ENCODE results near the gene TTC24.
A peak's percentile ranks its signal among the peaks of the same experiment; 100 is the strongest.
"Not testable (repeated sequence)": the region's sequence is repeated elsewhere in the genome, so short reads cannot be mapped to it uniquely, and the experiment has no call there.

TTC24 gene

DNA sequence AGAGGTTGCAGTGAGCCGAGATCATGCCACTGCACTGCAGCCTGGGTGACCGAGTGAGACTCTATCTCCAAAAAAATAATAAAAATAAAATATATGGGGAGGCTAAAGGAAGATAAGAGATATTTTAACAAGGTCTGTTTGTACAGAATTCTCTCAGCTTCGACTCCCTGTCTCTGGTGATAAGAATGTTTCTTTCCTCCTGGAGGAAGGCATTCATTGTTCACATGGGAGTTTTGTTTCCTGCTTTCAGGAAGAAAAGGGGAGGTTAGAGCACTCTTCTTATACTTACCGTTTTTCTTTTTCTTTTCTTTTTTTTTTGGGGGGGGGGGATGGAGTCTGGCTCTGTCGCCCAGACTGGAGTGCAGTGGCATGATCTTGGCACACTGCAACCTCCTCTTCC lies 10.0 kb downstream of the TTC24 start:
- DNase-seq, result no peak

DNA sequence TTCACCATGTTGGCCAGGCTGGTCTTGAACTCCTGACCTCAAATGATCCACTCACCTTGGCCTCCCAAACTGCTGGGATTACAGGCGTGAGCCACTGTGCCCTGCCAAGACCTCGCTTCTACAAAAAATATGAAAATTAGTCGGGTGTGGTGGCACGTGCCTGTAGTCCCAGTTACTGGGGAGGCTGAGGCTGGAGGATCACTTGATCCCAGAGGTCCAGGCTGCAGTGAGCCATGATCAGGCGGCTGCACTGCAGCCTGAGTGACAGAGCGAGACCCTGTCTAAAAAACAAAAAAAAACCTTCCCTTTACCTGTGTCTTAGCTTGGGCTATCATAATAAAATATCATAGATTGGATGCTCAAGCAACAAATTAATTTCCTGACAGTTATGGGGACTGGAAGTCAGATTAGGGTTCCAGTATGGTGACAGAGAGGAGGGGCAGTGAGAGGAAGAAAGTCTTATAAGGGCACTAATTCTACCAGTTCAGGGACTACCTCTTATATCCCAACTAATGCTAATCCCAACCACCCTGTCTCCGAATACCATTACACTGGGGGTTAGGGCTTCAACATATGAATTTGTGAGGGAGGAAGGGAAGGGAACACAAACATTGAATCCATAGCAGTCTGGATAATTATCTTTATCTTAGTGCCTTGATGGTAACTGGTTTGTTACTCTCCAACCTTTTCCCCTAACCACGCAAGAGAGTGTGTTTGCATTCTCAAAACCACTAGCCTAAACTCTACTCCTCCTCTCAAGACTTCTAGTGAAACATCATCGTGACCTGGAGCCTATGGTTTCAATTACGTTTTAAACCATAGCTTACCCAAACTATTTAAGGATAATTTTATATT lies 11.0 kb downstream of the TTC24 start:
- no peak for DNase-seq

DNA sequence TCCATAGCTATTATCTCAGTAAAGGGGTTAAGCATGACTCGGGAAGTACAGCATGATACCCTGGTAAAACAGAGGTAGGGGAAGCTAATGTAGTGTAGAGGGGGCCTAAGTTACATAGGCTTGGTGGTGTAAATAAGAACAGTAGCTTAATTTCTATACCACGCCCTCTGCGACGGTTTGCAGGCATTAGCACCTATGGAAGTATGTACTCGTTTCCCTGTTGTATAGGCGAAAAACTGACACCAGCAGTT lies 11.6 kb downstream of the TTC24 start:
- DNase-seq, result no peak

DNA sequence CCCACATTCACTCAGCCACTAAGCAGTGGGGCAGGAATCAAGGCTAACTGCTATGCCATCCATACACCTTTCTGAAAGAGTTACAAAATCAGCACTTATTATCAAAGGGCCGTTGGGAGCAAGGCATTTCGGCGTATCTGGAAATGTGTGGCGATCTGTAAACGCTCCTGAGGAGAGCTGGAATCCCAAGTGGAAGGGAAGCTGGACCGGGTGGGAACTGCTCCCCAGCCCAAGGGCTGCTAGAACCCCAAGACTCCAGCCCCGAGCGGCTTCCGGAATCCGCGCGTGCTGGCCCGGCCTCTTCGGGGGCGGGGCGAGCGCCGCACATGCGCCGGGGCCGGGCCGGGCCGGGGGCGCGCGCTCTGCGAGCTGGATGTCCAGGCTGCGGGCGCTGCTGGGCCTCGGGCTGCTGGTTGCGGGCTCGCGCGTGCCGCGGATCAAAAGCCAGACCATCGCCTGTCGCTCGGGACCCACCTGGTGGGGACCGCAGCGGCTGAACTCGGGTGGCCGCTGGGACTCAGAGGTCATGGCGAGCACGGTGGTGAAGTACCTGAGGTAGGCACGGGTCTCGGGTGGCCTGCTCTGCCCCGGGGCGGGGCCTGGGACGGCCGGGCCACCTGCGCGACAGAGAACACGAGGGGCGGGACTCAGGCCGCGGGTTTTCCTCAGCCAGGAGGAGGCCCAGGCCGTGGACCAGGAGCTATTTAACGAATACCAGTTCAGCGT lies 12.1 kb downstream of the TTC24 start, which contains the start of gene NAXE:
NAXE (plus strand) TSS at position 345 of the 726 bp plus-strand sequence; CDS start at position 374, 29 bp downstream.
- DNase-seq, result peak; percentile 84 to 94

DNA sequence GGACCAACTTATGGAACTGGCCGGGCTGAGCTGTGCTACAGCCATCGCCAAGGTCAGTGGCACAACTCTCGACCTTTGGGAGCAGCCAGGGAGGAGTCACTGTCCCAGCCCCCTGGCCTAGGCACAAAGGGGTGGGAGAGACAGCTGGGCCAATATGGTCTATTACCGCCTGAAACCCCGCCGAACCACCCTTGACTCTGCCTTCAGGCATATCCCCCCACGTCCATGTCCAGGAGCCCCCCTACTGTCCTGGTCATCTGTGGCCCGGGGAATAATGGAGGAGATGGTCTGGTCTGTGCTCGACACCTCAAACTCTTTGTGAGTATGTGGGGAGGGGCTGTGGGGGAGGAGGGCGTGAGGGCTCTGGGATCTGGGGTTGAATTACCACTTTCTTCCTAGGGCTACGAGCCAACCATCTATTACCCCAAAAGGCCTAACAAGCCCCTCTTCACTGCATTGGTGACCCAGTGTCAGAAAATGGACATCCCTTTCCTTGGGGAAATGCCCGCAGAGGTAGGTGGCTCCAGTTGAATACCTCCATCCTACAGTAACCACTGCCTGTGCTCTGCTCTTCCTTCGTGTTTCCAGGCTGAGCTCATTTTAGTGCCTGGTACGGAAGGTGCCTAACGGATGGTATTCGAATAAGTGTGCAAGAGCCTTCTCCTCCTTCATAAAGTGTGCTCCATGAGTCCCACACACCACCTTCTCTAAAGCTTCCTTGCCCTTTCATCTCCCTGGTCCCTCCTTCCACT lies 12.8 kb downstream of the TTC24 start:
- DNase-seq, result no peak

DNA sequence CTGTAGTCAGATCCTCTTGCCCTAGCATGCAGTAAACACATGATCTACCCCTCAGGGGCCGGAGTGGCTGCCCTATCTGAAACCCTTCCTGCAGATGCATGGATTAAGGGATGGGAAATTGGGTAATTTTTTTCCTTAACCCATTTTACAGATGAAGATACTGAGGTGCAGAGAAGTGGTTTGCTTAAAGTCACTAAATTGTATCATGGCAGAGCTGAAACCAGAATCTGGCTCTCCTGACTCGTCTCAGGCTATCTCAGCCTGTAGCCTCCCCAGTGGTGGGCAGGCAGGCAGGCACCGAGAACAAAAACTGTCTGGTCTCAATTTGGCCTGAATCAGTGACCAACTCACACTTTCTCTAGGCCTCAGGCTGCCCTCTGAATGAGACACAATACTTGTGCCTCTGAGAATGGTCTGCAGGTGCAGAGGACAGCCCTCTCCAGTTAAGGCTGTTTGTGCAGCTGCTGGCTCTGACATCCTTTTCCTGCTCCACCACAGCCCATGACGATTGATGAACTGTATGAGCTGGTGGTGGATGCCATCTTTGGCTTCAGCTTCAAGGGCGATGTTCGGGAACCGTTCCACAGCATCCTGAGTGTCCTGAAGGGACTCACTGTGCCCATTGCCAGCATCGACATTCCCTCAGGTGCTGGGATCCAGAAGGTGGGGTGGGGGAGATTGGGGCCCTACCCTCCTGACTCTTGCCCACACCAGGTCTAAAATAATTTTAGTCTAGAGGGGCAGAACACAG lies 13.6 kb downstream of the TTC24 start:
- DNase-seq, result peak; percentile 99

DNA sequence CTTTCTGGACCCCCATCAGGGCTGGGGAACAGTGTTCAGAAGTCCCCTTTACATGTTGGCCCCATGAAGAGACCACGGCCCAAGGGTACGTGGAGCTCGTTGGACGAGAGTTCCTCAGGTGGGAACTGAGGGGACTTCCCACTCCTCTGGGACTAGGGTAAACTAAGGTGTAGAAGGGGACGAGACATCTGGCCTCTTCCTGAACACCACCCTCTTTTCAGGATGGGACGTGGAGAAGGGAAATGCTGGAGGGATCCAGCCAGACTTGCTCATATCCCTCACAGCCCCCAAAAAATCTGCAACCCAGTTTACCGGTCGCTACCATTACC lies 14.1 kb downstream of the TTC24 start:
- DNase-seq, result no peak

DNA sequence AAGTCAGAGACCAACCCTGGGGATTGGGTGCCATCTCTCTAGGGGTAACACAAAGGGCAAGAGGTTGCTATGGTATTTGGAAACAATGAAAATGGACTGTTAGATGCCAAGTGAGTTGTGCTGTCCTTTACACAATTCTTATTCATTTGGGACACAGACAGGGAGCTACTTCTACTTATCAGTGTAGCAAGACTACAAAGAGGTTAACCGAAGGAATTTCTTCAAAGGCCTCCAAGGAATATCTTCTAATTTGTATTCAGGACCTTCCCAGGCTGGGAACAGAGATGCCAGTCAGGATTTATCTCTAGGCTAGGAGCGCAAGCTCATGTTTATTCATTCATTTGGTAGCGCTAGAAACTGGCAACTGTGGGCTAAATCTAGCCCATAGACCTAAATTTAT lies 14.7 kb downstream of the TTC24 start:
- no peak for DNase-seq

DNA sequence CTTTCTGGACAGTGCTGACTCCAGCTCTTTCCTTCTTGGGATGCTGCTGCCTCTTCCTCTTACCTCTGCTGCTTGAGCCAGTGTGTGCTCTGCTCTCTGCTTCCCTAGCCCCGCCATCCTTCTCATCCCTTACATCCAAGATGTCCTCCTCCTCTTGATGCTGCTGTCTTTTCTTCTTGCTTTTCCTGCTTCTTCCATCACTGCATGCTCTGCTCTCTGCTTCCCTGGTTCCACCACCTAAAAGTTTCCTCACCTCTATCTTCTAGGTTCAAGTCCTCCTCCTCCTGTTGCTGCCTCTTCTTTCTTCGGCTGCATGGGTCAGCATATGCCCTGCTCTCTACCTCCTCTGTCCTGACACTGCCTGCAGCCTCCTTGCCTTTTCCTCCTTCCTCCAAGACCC lies 15.5 kb downstream of the TTC24 start:
- DNase-seq, result no peak

DNA sequence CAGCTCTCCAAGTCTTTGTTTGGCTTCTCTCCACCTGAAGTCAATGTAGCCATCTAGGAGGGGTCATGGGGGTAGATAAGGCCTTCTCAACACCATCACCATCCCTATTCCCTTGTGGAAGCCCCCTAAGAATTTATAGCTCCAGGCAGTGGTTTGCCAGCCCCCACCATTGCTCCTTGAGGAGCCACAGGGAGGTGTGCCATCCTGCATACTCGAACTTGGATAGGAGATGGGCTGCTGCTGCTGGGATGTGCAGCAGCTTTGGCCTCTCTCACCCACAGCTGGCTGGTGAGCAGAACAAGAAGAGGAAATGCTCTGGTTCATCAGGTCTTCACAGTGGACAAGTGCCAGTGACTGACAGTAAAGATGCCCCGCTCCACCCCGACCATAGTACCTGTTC lies 16.9 kb downstream of the TTC24 start:
- no peak for DNase-seq

DNA sequence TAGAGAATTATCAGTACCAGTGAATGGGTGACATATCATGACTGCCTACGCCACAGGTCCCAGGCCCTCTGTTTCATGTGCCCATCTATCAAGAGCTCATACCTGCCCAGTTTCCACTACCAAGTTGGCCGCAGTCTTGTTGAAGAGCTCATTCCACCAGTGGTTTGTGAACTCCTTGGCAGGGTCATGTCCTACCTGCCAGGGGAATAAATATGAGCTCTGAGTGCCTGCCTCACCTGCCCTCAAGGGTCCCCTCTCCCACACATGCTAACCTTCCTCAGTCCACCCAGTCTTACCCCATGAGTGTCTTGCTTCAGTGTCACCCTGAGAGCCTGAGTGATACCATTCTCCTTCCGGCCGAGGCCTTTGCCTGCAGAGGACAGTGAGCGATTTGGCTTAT lies 18.6 kb downstream of the TTC24 start:
- DNase-seq, result no peak

DNA sequence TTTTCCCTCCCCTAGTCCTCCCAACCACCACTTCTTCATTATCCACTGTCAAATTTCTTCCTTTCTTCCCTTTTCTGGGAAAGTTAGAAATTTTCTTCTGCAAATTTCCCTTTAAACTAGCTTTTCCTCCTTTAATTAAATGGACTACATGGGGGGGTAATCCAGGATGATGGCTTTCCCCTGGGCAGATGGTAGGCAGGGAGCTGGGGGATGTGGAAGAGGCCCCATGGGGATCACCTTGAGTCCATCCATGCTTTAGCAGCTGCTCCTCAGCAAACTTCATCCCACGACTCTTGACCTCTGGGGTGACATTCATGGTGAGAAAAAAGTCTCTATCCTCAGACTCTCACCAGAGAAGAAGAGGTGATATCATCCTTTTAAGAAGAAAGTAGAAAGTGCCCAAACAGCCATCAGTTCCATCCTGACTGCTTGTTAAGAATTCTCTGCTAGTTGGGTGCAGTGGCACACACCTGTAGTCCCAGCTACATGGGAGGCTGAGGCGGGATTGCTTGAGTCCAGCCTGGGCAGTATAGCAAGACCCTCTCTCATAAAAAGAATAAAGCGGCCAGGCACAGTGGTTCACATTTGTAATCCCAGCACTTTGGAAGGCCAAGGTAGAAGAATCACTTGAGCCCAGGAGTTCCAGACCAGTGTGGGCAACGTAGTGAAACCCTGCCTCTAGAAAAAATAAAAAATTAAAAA lies 19.4 kb downstream of the TTC24 start:
- DNase-seq, result no peak

DNA sequence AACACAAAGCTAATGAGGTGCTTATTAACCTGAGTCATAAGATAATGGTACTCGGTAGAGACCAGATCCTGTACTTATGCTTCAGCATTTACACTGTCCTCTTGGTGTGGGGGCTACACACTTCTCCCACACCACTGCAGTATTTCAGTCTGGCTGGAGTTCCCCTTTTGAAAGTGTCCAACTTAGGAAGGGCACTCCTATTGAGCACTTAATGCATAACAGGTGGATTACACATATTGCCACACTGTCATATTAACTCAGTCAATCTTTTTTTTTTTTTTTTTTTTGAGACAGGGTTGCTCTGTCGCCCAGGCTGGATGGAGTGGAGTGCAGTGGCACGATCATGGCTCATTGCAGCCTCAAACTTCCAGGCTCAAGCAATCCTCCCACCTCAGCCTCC lies 20.3 kb downstream of the TTC24 start:
- DNase-seq, result no peak

DNA sequence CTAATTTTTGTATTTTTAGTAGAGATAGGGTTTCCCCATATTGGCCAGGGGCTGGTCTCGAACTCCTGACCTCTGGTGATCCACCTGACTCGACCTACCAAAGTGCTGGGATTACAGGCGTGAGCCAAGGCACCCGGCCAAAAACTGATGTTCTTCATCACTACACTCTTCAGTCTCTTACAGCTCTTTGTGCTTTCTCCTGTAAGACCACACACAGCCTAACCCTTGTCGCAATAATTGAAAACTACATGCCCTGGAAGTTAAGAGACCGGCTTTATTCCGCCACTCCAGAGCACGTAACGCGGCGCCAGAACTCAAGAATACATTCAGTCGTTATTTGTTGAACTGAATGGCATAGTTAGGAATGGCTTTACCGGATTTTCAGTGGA lies 21.2 kb downstream of the TTC24 start:
- DNase-seq, result no peak

DNA sequence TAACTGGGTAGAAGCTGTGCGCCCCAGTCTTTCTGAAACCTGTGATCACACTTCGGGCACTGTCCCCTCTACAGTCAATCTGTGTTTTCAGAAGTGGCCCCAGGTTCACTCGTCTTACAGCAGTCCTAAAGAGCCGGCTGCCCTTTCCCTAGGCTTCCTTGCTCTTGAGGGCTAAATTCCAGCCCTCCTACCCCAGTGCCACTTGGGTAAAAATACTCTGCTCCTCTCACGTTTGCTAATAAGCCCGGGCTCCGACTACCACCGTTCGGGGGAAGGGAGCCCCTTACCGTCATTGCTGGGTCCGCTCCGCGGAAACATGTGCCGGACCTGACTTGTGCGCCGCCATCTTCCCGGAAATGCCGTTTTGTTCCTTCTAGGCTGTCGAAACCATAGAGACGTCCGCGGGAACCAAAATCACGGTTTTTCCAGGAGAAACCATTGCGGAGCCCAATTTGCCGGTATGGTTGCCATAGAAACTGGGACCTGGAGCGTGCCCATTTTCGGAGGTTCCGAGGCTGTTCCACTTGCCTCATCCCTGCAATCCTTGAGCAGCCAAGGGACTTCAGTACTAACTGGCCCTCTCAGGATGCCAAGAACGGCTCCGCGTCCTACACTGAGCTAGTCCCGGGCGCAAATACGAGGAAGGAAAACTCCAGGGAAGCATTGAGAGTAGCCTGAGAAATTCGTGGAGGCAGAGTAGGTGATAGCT lies 21.8 kb downstream of the TTC24 start, which contains the start of gene GPATCH4:
GPATCH4 (minus strand) TSS at position 358 of the 709 bp plus-strand sequence.
- DNase-seq, result peak; percentile 90 to 93

DNA sequence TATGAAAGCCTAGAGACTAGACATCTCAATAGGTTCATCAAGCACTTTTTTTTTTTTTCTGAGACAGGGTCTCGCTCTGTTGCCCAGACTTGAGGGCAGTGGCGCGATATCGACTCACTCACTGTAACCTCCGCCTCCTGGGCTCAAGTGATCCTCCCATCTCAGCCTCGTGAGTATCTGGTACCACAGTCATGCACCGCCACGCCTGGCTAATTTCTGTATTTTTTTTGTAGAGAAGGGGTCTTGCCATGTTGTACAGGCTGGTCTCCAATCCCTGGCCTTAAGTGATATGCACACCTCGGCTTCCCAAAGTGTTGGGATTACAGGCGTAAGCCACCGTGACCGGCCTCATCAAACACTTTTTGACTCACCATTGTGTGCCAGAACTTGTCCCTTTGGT lies 22.4 kb downstream of the TTC24 start:
- peak; percentile 64 to 66 for DNase-seq

DNA sequence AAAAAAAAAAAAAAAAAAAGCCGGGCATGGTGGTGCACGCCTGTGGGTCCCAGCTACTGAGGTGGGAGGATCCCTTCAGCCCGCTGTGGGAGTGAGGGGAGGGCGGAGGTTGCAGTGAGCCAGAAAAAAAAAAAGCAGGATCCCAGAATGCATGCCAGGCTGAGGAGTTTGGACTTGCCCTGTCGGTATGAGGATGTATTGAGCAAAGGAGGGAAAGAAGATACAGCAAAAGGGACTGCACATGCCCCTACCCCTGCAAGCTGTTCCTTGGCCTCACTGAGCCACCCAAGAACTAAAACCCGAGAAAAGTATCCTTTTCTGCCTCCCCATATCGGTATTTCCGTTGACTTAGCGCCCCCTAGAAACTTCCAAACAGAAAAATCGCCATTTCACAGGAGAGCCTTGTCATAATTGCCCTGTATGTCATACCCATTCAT lies 23.1 kb downstream of the TTC24 start:
- peak in 1 of 2 experiments; percentile 39 for DNase-seq

DNA sequence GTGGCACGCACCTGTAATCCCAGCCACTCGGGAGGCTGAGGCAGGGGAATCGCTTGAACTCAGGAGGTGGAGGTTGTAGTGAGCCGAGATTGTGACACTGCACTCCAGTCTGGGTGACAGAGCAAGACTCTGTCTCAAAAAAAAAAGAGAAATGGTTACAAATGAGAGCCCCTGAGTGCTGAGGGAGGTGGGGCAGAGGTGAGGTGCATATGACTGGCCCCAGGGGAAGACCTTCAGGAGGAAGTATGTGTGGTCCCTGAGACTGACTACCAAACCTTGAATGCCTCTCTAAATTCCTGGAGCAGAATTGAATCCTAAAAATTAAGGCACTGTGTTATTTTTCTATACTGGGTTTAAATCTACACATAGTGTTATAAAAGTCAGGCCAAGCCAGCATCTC lies 27.8 kb downstream of the TTC24 start:
- not testable (repeated sequence) for DNase-seq

DNA sequence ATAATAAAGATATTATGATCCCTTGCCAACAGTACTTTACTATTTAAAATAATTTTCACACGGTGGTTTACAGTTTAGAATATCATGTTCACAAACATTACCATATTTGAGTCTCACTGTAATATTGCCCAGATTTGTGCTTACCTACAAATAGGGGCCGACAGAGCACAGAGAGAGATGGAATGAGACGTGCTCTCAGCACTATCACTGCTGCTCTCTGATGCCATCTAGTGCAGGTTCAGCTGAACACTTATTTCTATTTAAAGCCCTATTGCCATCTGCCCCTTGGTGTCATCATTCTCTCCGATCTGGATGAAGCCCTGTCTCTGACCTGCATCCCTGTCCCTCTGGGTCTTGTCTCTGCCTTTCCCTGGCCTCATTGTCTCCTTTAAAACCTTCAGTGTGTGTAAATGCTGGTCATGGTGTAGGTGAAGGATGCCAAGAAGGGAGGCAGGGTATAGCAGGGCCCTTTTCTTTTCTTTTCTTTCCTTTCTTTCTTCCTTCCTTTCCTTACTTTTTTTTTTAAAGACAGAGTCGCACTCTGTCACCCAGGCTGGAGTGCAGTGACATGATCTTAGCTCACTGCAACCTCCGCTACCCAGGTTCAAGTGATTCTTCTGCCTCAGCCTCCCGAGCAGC lies 28.6 kb downstream of the TTC24 start:
- DNase-seq, result peak; percentile 95

DNA sequence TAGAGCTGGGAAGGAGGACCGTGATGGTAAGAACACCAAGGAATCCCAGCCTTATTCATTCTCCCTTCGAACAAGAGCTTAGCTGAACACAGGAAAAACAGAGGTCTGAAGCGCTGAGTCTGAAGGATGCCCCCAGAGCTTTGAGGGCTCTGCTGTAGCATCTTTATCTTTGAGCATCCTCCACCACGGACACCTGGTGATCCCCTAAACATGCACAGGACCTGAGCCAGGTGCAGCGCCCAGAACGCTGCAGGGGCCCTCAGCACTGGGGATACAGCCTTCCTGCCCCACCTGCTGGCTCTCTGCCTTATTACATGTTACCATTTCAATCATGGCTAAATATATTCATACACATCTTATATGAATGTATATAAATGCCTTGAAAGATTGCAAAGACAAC lies 29.5 kb downstream of the TTC24 start:
- DNase-seq, result peak; percentile 65 to 87

DNA sequence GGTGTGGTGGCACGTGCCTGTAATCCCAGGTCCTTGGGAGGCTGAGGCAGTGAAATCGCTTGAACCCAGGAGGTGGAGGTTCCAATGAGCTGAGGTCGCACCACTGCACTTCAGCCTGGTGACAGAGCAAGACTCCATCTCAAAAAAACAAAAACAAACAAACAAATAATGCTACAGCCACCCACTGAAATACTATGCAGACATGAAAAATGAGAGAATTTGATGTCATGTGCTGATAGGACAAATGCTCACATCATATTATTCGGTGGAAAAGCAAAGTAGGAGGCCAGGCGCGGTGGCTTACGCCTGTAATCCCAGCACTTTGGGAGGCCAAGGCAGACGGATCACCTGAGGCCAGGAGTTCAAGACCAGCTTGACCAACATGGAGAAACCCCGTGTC lies 30.5 kb downstream of the TTC24 start:
- not testable (repeated sequence) for DNase-seq
